ENCODE results near the gene KCNIP1. TPM values are rescaled to one million over a fixed set of nuclear protein-coding genes. Genes with fewer than 3 reads are reported as not detected.
A peak's percentile ranks its signal among the peaks of the same experiment; 100 is the strongest.

KCNIP1 gene
- polyA plus RNA-seq, 3 donors: not detected

DNA sequence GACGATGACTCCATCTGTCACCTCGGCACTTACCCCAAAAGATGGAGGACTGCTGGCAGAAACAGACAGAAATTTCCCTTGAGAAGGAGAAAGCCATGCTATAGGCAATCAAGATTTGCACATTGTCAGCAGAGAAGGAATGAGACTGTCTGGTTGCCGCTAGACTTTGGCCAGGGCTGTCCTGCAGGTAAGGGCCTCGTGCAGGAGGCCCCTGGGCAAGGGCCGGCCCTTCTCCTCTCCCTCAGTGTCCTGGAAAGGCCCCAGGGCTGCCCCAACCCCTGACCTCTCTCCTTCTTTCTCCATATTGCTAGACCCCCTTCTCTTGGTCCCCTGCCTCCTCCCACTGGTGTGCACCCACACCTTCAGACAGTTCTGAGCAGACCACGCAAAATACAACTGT lies 14.6 kb upstream of the KCNIP1 start:
- H3K9ac ChIP-seq (ENCODE audit: insufficient read depth, low read length, poor library complexity, severe bottlenecking): no peak overlapping the region
- peaks cover 0 to 7% (median 3%) of the 10 kb centered on the region in 3 donors for H3K27me3 Mint-ChIP-seq (ENCODE audit: low read depth in 3 of 3)
- peaks cover 53 to 55% of the 10 kb centered on the region in 2 donors for H3K4me1 ChIP-seq (ENCODE audit: control insufficient read depth in 1 of 2, insufficient read depth in 2 of 2, low read length in 2 of 2)
- H3K9me3 ChIP-seq (replicated peaks in 1 of 2; ENCODE audit: control insufficient read depth in 1 of 2, insufficient read depth in 1 of 2, low read length in 2 of 2): no peaks in the 10 kb centered on the region
- no peak overlapping the region for H2AFZ ChIP-seq (ENCODE audit: insufficient read depth, low read depth, low read length, poor library complexity, severe bottlenecking)
- no peak overlapping the region for H3K4me3 ChIP-seq (replicated peaks in 1 of 3; ENCODE audit: low read depth in 2 of 3, low read length in 3 of 3)
- WGBS (ENCODE audit: insufficient coverage): 98% methylated on average over 5 of the region's 6 CpGs
- H3K4me2 ChIP-seq (replicated peaks; ENCODE audit: extremely low read depth, low read length, poor library complexity, severe bottlenecking): no peak overlapping the region
- TF ChIP-seq, protein P1, sequence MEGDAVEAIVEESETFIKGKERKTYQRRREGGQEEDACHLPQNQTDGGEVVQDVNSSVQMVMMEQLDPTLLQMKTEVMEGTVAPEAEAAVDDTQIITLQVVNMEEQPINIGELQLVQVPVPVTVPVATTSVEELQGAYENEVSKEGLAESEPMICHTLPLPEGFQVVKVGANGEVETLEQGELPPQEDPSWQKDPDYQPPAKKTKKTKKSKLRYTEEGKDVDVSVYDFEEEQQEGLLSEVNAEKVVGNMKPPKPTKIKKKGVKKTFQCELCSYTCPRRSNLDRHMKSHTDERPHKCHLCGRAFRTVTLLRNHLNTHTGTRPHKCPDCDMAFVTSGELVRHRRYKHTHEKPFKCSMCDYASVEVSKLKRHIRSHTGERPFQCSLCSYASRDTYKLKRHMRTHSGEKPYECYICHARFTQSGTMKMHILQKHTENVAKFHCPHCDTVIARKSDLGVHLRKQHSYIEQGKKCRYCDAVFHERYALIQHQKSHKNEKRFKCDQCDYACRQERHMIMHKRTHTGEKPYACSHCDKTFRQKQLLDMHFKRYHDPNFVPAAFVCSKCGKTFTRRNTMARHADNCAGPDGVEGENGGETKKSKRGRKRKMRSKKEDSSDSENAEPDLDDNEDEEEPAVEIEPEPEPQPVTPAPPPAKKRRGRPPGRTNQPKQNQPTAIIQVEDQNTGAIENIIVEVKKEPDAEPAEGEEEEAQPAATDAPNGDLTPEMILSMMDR (IDR thresholded peaks at IDR 0.05): no peak
- H3K27ac ChIP-seq (ENCODE audit: low read depth in 1 of 2, low read length in 2 of 2): no peak overlapping the region
- H3K36me3 ChIP-seq (replicated peaks in 1 of 2; ENCODE audit: control insufficient read depth in 1 of 2, insufficient read depth in 2 of 2, low read length in 2 of 2): no peaks in the 10 kb centered on the region
- no peaks in the 10 kb centered on the region for H3K27me3 ChIP-seq (ENCODE audit: control insufficient read depth in 2 of 2, insufficient read depth in 2 of 2, low read length in 2 of 2)
- DNase-seq: no peak
- no peaks in the 10 kb centered on the region for H4K20me1 ChIP-seq (ENCODE audit: insufficient read depth, low read length)
- H3K36me3 Mint-ChIP-seq: peaks cover 0 to 3% of the 10 kb centered on the region in 2 donors
- peak overlapping the region in 3 of 7 donors; percentile 46 to 50 (median 48) for H3K27ac Mint-ChIP-seq
- no peaks in the 10 kb centered on the region for H3K79me2 ChIP-seq (ENCODE audit: insufficient read depth, low read length)
- H3K4me1 Mint-ChIP-seq: peaks cover 61% of the 10 kb centered on the region
- H3K4me3 Mint-ChIP-seq: no peak overlapping the region
- intact Hi-C loops (cut with micrococcal nuclease): loop anchor here in 1 of 2 donors (5.0 kb wide), 1 partner anchor 37 kb away; no protein-coding TSS in a partner anchor
- H3K9me3 Mint-ChIP-seq: peaks cover 0 to 3% (median 2%) of the 10 kb centered on the region in 7 donors

GRCh38 chr5:170490381-170490780 lies 13.4 kb upstream of the KCNIP1 start:
- 94% methylated on average over 2 of the region's 3 CpGs for WGBS (ENCODE audit: insufficient coverage)
- Histone ChIP-seq H3K9me3 (replicated peaks in 1 of 2; ENCODE audit: control insufficient read depth in 1 of 2, insufficient read depth in 1 of 2, low read length in 2 of 2) (no peaks in the 10 kb centered on the region), H3K36me3 (replicated peaks in 1 of 2; ENCODE audit: control insufficient read depth in 1 of 2, insufficient read depth in 2 of 2, low read length in 2 of 2) (no peaks in the 10 kb centered on the region), H2AFZ (ENCODE audit: insufficient read depth, low read depth, low read length, poor library complexity, severe bottlenecking) (no peak overlapping the region), H3K4me2 (replicated peaks; ENCODE audit: extremely low read depth, low read length, poor library complexity, severe bottlenecking) (no peak overlapping the region), H3K4me1 (ENCODE audit: control insufficient read depth in 1 of 2, insufficient read depth in 2 of 2, low read length in 2 of 2) (peaks cover 48 to 53% of the 10 kb centered on the region in 2 donors), H3K9ac (ENCODE audit: insufficient read depth, low read length, poor library complexity, severe bottlenecking) (no peak overlapping the region), H3K27ac (ENCODE audit: low read depth in 1 of 2, low read length in 2 of 2) (peak overlapping the region in 1 of 2 donors; percentile 72), H3K79me2 (ENCODE audit: insufficient read depth, low read length) (no peaks in the 10 kb centered on the region), H4K20me1 (ENCODE audit: insufficient read depth, low read length) (no peaks in the 10 kb centered on the region), H3K27me3 (ENCODE audit: control insufficient read depth in 2 of 2, insufficient read depth in 2 of 2, low read length in 2 of 2) (no peaks in the 10 kb centered on the region), H3K4me3 (replicated peaks in 1 of 3; ENCODE audit: low read depth in 2 of 3, low read length in 3 of 3) (no peak overlapping the region)
- DNase-seq: no peak
- peaks cover 0 to 2% (median 0%) of the 10 kb centered on the region in 7 donors for H3K9me3 Mint-ChIP-seq
- H3K4me1 Mint-ChIP-seq: peaks cover 60% of the 10 kb centered on the region
- intact Hi-C loops (cut with micrococcal nuclease): no loop called here
- H3K27ac Mint-ChIP-seq: peak overlapping the region in 3 of 7 donors; percentile 38 to 87 (median 85)
- H3K4me3 Mint-ChIP-seq: no peak overlapping the region
- peaks cover 3 to 7% (median 3%) of the 10 kb centered on the region in 3 donors for H3K27me3 Mint-ChIP-seq (ENCODE audit: low read depth in 3 of 3)
- H3K36me3 Mint-ChIP-seq: peaks cover 0 to 3% of the 10 kb centered on the region in 2 donors
- TF ChIP-seq, protein P1 (IDR thresholded peaks at IDR 0.05): no peak
